Stimulated activated CD8-positive, alpha-beta memory T cell treated with anti-CD3 and anti-CD28 coated beads, Interleukin-12 subunit alpha, Interleukin-12 subunit beta, amount 100 ng/mL, for 4 hours (primary cell): ENCODE measurements around the gene ROPN1L.
"Not testable (repeated sequence)": the region's sequence is repeated elsewhere in the genome, so short reads cannot be mapped to it uniquely, and the experiment has no call there.

Experiments
- DNase-seq: peaks from one replicate; pipeline ENCODE4 v3.0.0-alpha.2; 2020; ENCODE audit warnings: low read depth

Gene ROPN1L

DNA sequence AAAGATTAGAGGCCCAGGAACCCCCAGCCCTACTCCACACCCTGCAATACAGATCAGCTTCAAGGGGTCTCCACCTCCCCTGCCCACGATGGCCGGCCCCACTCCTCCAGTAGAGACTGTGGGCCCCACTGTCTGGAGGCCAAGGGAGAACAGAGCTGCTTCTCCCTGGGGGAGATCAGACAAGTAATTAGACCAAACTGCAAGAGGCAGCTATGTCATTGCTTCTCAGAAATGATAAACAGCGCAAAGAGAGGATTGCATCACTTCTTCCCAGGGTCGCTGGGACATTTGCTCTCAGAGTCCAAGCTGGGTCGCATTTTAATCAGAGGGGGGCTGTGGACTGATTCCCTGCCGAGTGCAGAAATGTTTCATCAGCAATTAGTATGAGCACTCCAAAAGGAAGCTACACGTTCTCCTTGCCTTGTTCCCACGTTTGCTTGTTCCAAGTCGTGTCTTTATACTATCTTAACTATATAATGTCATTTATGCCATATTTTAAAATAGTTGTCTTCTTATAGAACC, 59.9 kb downstream of the ROPN1L start:
- no peak for DNase-seq

DNA sequence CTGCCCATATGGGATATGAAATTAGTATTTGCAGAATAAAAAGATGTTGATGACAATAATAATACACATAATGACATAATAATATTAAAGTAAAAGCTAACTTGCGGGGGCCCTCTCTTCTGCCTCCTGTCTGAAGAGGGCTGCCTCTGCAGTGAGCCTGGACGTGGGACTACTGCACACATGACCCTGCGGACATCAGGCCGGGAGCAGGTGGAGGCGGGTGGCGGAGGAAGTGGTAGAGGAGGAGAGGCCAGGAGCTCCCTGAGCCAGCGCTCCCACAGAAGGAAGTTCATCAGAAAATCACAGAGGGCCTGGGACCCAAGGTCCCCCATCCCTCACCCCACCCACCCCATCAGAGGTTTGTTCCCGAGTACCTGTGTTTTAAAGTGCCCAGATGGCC, 60.5 kb downstream of the ROPN1L start:
- no peak for DNase-seq

DNA sequence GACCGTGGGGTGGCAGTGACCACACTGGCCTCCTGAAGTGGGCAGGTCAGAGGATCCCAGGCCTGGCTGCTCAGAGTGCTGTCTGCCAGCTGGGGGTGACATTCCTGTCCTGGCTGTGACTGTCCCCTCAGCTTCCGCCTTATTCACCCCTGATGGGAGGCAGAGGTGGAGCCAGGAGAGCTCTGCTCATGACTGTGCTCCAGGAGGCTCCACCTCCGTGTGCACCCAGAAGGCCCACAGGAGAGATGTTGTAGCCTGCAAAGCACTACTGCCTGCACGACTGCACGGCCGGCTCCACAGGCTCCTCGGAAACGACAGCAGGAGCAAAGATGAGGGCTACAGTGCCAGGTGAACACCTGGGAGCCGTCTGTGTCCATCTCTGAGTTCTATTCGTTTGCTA, 60.9 kb downstream of the ROPN1L start:
- DNase-seq, result no peak

DNA sequence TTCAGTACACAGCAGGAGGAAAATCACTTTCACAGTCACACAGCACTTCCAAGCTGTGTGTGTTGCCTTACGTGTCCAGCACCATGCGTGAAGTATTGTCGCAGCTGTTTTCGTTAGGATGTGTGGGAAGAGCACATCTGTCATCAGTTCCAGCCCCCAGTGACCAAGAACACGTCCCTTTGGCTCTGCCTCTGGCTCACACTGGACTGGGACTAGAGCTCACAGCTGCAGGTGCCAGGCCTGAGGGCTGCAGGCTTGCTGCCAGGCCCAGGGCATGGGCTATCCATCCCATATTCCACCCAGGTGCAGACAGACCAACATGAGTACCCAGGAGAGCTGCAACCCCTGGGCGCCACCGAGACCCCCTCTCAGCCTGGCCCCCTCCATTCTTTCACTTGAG, 61.6 kb downstream of the ROPN1L start:
- no peak for DNase-seq

DNA sequence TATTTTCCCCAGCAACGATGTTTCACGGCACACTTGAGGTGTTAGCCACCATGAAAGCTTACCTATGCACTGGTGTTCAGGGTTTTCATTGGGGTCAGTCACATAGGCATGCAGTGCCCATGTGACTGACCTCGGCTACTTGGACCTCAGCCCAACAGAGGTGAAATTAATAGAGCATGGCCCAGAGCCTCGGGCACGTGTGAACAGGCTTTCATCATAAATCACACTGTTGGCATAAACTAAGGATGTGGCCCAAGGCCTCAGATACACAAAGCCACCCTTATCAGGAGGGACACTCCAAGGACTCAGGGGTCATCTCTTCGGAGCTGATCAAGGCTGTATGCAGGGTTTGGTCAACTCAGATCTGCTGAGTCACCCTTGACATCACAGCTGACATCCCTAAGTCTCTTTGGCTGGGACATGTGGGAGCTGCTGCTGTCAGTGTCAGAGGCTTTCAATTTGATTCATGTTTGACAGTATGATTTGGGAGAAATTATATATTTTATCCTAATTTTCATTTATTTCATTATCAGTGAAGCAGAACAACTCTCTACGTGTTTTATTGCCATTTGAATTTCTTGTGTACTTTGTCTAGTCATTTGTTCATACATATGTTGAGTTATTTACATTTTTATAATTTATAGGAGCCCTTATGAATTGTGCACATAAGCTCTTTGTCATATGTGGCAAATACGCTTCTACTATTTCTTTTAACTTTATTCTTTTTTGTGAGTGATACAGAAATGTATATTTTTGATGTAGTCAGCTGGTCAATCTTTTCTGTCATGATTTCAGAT, 62.5 kb downstream of the ROPN1L start:
- DNase-seq, result no peak

DNA sequence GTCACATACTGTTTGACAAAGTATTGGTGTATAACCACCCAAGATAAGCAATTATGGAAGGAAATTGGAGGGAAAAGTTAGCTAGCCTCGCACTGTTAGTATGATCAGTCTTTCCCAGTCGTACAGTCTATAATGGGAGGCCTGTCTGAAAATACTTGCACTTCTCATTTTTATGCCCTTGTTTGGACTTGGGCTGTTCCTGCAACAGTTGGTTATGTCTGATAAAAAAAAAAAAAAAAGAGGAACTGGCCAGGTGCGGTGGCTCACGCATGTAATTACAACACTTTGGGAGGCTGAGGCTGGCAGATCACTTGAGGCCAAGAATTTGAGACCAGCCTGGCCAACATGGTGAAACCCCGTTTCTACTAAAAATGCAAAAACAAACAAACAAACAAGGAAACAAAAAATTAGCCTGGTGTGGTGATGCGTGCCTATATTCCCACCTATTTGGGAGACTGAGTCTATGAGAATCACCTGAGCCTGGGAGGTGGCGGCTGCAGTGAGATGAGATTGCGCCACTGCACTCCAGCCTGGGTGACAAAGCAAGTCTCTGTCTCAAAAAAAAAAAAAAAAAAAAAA, 63.9 kb downstream of the ROPN1L start:
- DNase-seq, result no peak

DNA sequence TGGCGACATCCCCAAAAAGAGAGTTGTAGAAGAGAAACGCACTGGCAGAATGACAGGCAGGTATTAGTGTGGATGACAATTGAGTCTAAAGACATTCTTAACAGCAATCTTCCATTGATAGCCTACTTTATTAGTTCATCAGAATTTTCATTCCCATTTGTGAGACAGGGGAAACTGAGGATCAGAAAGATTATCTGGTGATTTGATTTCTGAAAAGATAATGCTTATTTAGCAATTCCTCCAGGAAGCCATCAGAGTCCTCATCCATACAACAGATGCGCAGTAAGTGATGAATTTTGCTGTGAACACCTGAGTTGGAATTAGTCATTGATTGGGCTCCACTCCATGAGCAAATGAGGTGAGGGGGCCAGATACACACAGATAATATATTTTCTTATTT, 64.9 kb downstream of the ROPN1L start:
- no peak for DNase-seq

DNA sequence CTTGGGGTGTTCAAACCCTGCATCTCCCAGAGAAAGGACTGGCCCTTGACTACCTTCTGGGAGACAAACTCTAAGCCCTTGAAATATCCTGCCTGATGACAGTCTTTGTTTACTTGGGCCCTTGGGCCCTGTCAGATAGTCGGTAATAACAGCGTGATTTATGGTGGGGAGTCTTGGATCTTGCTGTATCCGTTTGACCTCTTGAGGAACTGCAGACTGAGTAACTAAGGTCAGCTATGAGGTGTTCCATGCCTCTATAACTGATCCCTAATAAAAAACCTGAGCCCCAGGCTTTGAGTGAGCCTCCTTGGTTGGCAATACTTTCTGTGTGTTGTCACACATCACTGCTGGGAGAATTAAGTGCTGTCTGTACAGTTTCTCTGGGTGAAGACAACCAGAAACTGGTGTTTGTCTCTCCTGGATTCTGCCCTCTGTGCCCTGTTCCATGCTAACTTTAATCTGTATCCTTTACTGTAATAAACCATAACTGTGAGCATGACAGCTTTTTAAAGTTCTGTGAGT, 66.0 kb downstream of the ROPN1L start:
- DNase-seq, result no peak

DNA sequence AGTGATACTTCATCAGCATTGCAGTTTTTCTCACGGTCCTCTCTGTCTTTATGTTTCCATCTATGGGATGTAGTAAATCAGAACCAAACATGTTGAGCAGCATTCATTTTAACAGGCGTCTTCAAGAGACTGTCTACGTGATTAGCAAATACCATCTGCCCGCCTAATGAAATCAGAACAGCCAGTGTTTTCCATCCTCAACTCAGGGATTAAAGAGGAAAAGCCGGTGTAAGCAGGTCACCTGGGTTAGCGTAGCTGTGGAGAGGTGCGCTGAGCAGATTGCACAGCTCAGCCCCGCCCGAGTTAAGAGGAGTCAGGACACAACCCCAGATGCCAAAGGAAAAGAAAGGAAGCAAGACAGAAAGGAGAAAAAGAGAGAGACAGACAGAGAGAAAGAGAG, 67.9 kb downstream of the ROPN1L start:
- DNase-seq, result no peak

DNA sequence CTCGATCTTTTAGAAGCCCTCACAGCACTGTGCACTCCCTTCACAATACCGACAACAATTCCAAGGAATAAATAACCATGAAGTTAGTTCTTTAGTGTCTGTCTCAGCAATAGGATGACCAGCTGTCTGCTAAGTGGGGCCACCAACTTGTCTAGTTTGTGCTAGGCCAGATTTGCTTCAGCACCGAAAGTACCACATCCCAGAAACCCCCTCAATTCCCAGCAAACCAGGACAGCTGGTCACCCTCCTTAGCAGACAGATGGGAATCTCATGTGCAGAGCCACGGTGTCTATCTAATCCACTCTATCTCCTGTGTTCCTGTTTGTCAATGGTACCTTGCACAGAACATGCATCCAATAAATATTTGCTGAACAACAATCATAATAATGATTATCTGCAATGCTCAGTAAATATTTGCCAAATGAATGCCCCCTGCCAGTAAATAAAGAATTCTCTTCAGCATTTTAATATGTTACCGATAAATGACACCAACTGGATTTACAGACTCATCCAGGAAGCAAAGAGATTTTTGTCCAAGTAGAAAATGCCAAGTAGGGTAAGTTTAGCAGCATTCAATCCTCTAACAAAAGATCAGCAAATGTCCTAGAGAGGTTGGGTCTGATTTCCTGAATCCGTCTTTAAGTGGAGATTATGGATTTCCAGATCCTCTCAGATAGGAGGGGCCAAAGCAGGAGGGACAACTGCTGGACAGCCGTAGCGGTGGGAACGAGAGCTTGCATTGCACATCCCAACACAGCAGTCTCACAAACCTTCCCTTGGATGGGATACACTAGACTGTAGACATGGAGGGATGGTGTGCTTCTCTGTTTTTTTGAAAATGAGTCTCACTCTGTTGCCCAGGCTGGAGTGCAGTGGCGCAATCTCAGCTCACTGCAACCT, 70.3 kb downstream of the ROPN1L start:
- no peak for DNase-seq

DNA sequence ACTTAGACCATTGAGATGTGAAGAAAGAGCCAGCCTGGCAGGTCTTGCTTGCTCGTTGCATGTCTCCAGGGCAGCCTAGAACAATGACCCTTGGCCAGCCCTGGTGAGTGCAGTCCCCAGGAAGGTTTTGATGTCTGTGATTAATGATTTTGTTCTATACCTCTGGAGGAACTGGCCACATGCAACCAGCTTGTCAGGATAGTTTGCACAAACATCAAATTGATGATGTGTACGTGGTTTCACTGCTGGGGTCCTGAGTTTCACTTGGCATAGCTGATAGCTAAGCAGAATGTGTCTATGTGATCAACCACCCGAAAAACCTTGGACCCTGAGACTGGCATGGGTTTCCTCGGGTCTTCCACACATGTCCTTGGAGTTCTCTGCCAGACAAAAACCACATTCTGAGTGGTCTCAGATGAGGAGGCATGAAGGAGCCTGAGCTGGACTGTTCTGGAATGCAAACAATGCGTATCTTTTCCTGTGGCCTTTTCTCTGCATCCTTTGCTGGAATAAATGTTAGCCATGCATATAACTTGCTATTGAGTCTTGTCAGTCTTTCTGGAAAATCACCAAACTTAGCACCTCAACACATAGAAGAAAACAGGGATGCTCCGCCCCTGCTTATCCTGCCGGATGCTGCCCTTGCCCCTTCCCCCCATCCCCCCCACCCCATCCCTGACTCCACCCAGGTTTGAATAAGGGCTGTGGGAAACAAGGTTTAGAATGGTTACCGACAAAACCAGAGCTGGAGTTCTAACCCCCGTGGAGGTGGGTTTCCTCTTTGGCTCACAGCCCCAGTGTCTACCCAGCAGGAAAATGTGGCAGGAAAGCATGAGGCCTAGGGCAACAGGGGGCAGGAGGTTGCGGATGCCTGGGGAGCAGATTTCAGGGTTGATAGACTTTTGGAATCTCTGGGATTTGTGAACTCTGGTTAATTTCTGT, 72.1 kb downstream of the ROPN1L start:
- no peak for DNase-seq

DNA sequence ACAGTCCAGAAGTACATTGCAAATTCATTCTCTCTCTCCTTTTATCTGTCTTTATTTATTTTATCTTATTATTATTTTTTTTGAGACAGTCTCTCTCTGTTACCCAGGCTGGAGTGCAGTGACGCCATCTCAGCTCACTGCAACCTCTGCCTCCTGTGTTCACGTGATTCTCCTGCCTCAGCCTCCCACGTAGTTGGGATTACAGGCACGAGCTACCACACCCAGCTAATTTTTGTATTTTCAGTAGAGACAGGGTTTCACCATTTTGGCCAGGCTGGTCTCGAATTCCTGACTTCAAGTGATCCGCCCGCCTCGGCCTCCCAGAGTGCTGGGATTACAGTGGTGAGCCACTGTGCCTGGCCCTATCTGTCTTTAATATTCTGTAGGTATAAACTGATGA, 72.9 kb downstream of the ROPN1L start:
- DNase-seq, result not testable (repeated sequence)
